C4-2B (cell line): ENCODE data around the gene ZNF407.

Source experiments
- H3K27ac ChIP-seq: fragments of 450-650 bp; 2 replicates; pipeline ENCODE4 v1.5.1; 2017
- ZFX ChIP-seq: fragments of 450-650 bp; IDR thresholded peaks from 2 replicates; pipeline ENCODE4 v1.6.1; 2017
- TF ChIP-seq, protein P1 (sequence below): fragments of 450-650 bp; conservative IDR thresholded peaks from 2 replicates; pipeline ENCODE4 v1.5.1; 2017; ENCODE audit warnings: mild to moderate bottlenecking

ZNF407 gene

DNA sequence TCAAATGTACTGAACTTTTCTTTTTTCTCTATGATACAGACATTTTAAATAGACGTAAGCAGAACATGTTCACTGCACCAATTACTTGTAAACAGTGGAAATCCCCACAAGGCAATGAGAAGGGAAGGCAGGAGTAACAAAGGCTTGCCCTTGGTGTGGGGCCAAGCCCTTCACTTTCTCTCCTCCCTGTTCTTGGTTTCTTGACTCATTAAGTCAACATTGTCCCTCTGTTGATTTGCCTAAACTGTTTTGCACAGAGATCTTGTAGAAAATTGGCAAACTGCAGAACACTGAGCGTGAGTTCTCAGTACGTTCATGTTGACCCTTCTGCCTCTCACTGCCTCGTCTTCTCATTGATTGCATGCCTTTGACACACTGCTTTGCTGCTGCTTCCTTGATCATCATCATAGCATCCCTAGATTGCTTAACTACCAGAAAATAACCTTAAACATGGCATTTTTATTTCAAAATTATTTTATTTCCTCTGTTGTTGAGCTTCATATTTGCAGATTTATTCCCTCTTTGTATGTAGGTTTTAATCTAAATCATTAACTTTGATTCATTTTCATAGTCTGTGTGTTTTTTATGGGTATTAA lies 353.6 kb downstream of the ZNF407 start:
- TF ChIP-seq, protein P1, sequence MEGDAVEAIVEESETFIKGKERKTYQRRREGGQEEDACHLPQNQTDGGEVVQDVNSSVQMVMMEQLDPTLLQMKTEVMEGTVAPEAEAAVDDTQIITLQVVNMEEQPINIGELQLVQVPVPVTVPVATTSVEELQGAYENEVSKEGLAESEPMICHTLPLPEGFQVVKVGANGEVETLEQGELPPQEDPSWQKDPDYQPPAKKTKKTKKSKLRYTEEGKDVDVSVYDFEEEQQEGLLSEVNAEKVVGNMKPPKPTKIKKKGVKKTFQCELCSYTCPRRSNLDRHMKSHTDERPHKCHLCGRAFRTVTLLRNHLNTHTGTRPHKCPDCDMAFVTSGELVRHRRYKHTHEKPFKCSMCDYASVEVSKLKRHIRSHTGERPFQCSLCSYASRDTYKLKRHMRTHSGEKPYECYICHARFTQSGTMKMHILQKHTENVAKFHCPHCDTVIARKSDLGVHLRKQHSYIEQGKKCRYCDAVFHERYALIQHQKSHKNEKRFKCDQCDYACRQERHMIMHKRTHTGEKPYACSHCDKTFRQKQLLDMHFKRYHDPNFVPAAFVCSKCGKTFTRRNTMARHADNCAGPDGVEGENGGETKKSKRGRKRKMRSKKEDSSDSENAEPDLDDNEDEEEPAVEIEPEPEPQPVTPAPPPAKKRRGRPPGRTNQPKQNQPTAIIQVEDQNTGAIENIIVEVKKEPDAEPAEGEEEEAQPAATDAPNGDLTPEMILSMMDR: no peak
- TF ChIP-seq ZFX: no peak
- no peak overlapping the region for H3K27ac ChIP-seq

DNA sequence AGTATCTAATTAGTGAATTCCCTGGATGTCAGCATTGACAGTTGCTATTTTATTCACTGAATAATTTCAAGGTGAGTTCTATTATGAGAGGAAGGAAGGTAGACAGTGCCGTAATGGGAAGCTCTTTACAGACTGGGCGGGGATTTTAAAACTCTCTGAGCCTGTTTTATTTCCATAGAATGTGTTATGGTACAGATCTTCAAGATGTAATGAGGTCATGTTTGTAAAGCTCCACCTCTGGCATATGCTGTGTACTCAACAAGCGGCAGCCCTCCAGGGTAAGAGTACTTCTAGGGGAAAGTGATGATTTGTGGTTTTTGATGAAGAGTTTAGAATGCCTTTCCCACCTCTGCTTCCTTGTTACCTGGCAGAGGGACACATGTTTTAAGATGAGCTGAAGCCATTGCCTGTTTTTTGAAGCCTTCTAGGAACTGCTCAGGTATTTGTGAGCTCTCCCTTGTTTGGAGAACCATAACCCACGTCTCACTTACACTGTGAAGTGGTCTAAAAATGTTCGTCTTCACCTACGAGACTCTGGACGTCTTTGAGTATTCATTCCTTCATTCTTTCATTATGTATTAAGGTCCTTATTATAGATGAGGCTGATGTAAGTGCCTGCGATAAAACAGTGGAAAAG lies 360.0 kb downstream of the ZNF407 start:
- no peak for TF ChIP-seq ZFX
- TF ChIP-seq, protein P1: no peak
- H3K27ac ChIP-seq: no peak overlapping the region

DNA sequence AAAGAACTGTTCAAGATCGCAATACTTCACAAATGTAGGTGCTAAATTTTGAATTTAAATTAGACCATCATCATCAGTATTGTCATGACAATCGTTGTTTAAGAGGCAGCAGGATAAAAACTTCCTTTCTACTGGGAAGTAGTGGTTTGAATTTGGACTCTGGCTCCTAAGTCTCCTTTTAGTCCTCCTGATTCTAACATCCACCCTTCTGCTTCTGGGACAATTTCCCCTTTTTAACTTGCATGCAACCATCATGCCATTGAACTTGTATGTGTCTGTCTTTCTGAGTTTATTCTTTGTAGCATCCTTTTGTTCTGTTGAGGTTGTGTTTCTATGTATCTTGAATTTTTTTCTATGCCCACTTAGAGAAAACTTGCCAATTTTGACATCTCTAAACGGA lies 361.5 kb downstream of the ZNF407 start:
- H3K27ac ChIP-seq: no peak overlapping the region
- TF ChIP-seq, protein P1: no peak
- no peak for TF ChIP-seq ZFX

DNA sequence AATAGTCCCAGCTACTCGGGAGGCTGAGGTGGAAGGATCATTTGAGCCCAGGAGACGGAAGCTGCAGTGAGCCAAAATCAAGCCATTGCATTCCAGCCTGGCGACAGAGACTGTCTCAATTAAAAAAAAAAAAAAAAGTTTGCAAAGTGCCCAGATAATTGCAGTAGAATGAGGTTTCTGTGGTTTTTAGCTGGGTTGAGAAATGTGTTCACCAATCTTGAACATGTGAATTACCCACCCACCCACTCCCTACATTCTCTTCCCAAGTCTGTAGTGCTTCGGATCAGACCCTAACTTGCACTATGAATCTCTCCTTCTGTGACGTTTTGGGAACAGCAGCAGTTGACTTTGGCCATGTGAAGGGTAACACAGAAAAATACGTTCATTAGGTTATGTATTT lies 363.9 kb downstream of the ZNF407 start:
- TF ChIP-seq, protein P1: no peak
- no peak for TF ChIP-seq ZFX
- no peak overlapping the region for H3K27ac ChIP-seq

GRCh38 chr18:74963820-74964446 lies 366.3 kb downstream of the ZNF407 start:
- TF ChIP-seq, protein P1: peak; percentile 60
- no peak for TF ChIP-seq ZFX
- no peak overlapping the region for H3K27ac ChIP-seq

DNA sequence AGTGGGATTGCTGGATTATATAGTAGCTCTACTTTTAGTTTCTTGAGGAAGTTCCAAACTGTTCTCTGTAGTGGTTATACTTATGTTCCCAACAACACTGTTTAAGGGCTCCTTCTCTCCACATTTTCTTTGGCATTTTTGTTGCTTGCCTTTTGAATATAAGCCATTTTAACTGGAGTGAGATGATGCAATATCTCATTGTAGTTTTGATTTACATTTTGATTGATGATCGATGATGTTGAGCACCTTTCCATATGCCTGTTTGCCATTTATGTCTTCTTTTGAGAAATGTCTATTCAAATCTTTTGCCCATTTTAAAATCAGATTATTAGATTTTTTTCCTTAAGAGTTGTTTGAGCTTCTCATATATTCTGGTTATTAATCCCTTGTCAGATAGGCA lies 368.0 kb downstream of the ZNF407 start:
- H3K27ac ChIP-seq: no peak overlapping the region
- TF ChIP-seq, protein P1: no peak
- no peak for TF ChIP-seq ZFX

DNA sequence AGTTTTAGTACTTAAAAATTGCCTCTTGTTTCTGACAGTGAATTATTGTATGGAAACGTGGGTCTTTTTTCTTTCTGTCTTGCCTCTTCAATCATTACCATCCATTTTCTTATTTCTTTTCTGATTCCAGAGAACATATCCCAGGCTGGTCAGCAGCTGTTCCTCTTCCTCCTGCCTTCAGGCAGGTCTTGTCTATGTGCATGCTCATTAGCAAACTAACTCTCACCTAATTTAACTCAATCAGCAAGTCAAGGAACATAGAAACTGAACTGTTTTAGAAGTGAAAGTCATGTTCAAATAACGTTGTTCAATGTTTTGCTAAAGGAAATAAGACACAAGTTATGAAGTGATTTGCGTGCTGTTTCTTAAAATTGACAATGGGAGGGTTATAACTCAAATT lies 369.8 kb downstream of the ZNF407 start:
- no peak overlapping the region for H3K27ac ChIP-seq
- TF ChIP-seq ZFX: no peak
- TF ChIP-seq, protein P1: no peak
